ENCODE data around the gene RPS6KA2. TPM values are rescaled to one million over a fixed set of nuclear protein-coding genes. Genes with fewer than 3 reads are reported as not detected.

Gene RPS6KA2
- total RNA-seq, 2 experiments from 2014 or later = 3.8 to 4.2 TPM

- Mint-ChIP-seq H3K27ac (no peak overlapping the region), H3K9me3 (no peaks in the 10 kb centered on the region), H3K4me3 (no peak overlapping the region), H3K27me3 (peaks cover 14% of the 10 kb centered on the region), H3K36me3 (no peaks in the 10 kb centered on the region), H3K4me1 (peaks cover 10% of the 10 kb centered on the region)
- no peak for DNase-seq
Observed at GRCh38 chr6:166660157-166660688, 33.2 kb upstream of the RPS6KA2 start.

DNA sequence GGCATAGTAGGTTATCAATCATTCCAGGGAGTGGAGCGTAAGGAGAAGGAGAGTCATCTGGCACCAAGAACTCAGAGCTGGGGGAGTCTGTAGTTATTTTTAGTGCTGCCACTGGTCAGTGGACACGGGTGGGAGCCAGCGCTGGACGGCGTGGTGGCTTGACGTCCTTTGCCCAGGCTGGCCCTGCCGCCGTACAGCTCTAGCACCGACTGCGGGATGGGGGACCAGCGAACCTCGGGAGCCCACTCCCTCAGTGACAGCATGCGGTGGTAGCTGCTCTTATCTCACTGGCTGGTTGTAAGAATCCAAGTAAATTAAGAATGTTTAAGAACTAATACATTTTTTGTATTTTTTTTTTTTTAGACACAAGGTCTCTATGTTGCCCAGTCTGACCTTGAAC is 32.5 kb upstream of the RPS6KA2 start:
- no peak overlapping the region for H3K4me3 Mint-ChIP-seq
- no peaks in the 10 kb centered on the region for H3K9me3 Mint-ChIP-seq
- H3K36me3 Mint-ChIP-seq = no peaks in the 10 kb centered on the region
- peaks cover 10% of the 10 kb centered on the region for H3K4me1 Mint-ChIP-seq
- DNase-seq = no peak
- no peak overlapping the region for H3K27ac Mint-ChIP-seq
- peaks cover 14% of the 10 kb centered on the region for H3K27me3 Mint-ChIP-seq

GRCh38 chr6:166658792-166659150 is 31.7 kb upstream of the RPS6KA2 start:
- Mint-ChIP-seq H3K36me3 (no peaks in the 10 kb centered on the region), H3K27me3 (peaks cover 14% of the 10 kb centered on the region), H3K9me3 (no peaks in the 10 kb centered on the region), H3K4me1 (peaks cover 10% of the 10 kb centered on the region), H3K4me3 (no peak overlapping the region), H3K27ac (no peak overlapping the region)
- no peak for DNase-seq

DNA sequence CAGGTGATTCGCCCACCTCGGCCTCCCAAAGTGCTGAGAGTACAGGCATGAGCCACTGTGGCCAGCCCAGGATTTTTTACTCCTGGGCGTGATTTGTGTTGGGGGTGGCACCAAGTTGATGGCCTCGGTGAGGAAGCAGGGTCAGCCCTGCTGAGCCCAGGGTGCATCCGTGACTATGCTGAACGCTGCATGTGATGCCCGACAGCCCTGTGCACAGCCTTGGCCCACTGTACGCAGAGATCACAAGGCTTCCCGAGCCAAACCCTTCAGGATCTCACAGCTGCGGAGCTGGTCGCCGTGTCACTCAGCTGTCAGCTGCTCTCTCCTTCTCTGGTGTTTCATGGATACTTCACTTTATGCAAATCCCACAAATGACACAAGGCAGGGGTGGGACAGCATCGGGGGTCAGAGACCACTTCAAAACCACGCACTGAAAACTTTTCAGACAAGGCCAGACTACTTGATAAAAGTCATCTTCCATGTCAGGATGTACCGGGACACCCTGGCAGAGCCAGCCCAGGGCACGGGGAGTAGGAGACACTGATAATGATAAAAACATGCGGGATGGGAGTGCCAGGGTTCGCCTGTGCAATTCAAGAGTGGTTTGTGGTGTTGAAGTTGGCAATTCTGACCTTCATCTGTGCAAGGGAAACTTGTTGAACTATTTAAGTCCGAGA is 31.2 kb upstream of the RPS6KA2 start:
- Mint-ChIP-seq H3K4me1 (peaks cover 9% of the 10 kb centered on the region), H3K27me3 (peaks cover 14% of the 10 kb centered on the region), H3K9me3 (no peaks in the 10 kb centered on the region), H3K4me3 (no peak overlapping the region), H3K36me3 (no peaks in the 10 kb centered on the region), H3K27ac (no peak overlapping the region)
- DNase-seq = no peak

DNA sequence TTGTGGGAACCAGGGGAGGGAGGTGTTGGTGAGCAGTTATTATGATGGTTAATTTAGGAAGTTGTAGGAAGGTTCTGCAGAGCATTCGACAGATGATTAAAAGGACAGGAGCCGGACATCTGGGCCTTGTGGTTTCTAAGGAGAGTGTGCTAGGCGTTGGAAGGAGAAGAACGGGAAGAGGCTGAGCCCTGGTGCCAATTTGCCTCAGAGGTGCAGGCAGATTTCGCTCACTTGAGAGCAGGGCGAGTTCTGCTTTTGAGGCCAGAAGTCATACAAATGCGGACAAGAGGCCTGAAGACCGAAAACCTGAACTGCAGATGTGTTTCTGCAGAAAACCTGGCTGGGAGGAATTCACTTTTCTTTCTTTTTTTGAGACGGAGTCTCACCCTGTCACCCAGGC is 30.5 kb upstream of the RPS6KA2 start:
- H3K36me3 Mint-ChIP-seq = no peaks in the 10 kb centered on the region
- peaks cover 8% of the 10 kb centered on the region for H3K27me3 Mint-ChIP-seq
- no peak overlapping the region for H3K27ac Mint-ChIP-seq
- H3K4me1 Mint-ChIP-seq = peaks cover 9% of the 10 kb centered on the region
- no peaks in the 10 kb centered on the region for H3K9me3 Mint-ChIP-seq
- no peak for DNase-seq
- peak overlapping the region; percentile 68 for H3K4me3 Mint-ChIP-seq

DNA sequence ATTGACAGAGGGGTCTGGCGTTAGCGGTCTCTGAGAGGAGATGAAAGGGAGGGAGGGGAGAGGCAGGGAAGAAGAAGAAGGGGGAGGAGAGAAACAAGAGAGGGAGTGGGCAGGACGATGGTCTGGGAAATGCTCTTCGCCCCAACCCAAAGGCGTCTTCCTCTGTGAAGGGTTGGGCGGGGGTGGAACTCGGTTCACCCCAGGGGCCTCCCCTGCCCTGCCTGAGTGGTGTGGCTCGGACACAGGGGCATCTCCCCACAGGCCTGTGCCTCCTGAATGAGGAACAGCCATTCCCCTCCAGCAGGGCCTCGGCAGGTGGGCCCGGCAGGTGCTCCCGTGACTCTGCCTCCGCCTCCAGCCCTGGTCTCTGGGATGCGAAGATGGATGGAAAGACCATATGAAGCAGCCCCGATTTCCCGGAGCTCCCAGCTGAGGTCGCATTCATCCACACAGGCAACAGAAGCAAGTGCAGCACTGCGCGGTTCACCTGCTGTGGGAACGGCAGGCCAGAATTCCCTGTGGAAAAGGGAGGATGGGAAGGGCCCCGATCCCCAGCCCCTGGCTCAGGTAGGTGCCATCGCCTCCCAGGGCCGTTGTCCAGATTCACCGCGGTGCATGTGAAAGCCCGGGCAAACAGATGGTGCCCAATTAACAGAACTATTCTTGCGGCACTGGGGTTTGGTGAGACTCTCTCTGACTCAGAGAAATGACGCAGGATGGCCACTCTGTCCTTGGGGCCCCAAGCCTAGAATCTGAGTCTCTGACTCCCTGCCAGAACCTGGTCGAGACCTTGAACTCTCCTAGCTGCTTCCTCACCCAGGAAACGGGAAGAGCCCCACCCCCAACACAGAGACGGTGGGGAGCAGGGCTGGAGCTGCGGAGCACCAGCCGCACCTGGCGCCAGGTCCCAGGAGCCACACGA is 29.4 kb upstream of the RPS6KA2 start:
- Mint-ChIP-seq H3K36me3 (no peaks in the 10 kb centered on the region), H3K4me1 (peaks cover 9% of the 10 kb centered on the region), H3K9me3 (no peaks in the 10 kb centered on the region), H3K27ac (no peak overlapping the region), H3K27me3 (peaks cover 8% of the 10 kb centered on the region), H3K4me3 (peak overlapping the region; percentile 68)
- DNase-seq = no peak

DNA sequence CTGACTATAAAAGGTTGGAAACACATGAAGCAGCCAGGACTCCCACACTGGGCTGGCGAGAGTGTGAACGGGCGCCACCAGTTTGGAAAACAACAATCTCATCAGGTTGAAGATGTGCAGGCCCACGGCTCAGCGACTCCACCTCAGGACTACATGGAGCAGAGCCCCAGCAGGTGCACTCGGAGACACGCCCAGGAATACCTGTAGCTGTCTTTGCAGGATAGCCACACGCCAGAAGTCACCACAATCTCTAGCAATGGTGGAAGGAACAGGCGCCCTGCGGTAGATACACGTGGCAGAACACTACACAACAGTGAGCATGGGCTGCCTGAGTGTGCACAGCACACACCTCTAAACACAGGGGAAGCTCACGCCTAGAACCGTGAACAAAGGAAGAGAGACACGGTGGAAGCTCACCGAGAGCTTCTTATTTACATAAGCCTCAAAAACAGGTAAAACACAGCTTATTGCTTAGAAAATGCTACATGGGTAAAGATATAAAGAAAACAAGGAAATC is 28.7 kb upstream of the RPS6KA2 start:
- Mint-ChIP-seq H3K27ac (no peak overlapping the region), H3K9me3 (no peaks in the 10 kb centered on the region), H3K4me1 (peaks cover 9% of the 10 kb centered on the region), H3K36me3 (no peaks in the 10 kb centered on the region), H3K4me3 (no peak overlapping the region), H3K27me3 (peaks cover 4% of the 10 kb centered on the region)
- no peak for DNase-seq

GRCh38 chr6:166655251-166655650 is 28.2 kb upstream of the RPS6KA2 start:
- Mint-ChIP-seq H3K27ac (no peak overlapping the region), H3K4me1 (peaks cover 9% of the 10 kb centered on the region), H3K9me3 (no peaks in the 10 kb centered on the region)

GRCh38 chr6:166654573-166654972 is 27.5 kb upstream of the RPS6KA2 start:
- Mint-ChIP-seq H3K4me1 (peaks cover 9% of the 10 kb centered on the region), H3K27ac (no peak overlapping the region), H3K9me3 (no peaks in the 10 kb centered on the region), H3K27me3 (no peaks in the 10 kb centered on the region), H3K4me3 (no peak overlapping the region), H3K36me3 (no peaks in the 10 kb centered on the region)
- no peak for DNase-seq

More at GRCh38 chr6:166655251-166655650, 28.2 kb upstream of the RPS6KA2 start:
- Mint-ChIP-seq H3K4me3 (no peak overlapping the region), H3K36me3 (no peaks in the 10 kb centered on the region), H3K27me3 (peaks cover 4% of the 10 kb centered on the region)
- DNase-seq = no peak

DNA sequence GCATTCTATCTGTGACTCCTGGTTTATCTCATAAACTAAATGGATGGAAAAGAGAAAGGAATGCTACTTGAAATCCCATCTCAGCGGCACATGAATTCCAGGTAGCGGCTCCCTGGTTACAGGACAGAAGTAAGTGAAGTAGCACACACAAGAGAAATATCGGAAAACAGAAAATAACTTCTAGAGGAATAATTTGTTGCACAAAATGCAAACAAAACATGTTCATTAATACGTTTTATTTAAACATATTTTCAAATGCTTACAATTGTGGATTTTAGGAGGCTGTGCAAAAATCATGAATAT is 26.5 kb upstream of the RPS6KA2 start:
- Mint-ChIP-seq H3K4me3 (no peak overlapping the region), H3K9me3 (no peaks in the 10 kb centered on the region), H3K27ac (no peak overlapping the region), H3K27me3 (no peaks in the 10 kb centered on the region), H3K36me3 (no peaks in the 10 kb centered on the region), H3K4me1 (peaks cover 9% of the 10 kb centered on the region)
- DNase-seq = no peak

- Mint-ChIP-seq H3K27ac (no peak overlapping the region), H3K4me3 (no peak overlapping the region), H3K4me1 (no peaks in the 10 kb centered on the region), H3K36me3 (no peaks in the 10 kb centered on the region), H3K9me3 (no peaks in the 10 kb centered on the region), H3K27me3 (no peaks in the 10 kb centered on the region)
- DNase-seq = no peak
Observed at GRCh38 chr6:166650824-166651807, 24.1 kb upstream of the RPS6KA2 start.

DNA sequence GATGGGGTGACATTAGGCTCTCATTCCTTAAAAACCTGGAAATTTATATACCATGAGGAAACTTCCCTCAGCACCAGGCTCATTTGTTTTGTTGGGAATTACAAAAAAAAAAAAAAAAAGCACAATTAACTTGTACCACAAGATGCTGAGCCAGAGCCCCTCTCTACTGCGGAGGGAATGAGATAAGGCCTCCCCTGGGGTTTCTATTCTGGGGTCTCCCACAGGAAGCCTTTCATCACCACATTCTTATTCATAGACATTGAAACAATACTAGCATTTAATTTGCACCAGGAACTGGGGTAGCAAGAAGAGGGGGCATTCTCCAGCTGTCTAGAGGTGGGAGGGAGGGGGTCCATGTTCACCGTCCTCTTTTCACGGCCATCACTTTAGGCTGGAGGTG is 23.0 kb upstream of the RPS6KA2 start:
- no peaks in the 10 kb centered on the region for H3K27me3 Mint-ChIP-seq
- H3K4me1 Mint-ChIP-seq = no peaks in the 10 kb centered on the region
- DNase-seq = no peak
- H3K9me3 Mint-ChIP-seq = no peaks in the 10 kb centered on the region
- H3K4me3 Mint-ChIP-seq = no peak overlapping the region
- no peaks in the 10 kb centered on the region for H3K36me3 Mint-ChIP-seq
- H3K27ac Mint-ChIP-seq = no peak overlapping the region

- no peak overlapping the region for H3K4me3 Mint-ChIP-seq
- H3K9me3 Mint-ChIP-seq = peaks cover 2% of the 10 kb centered on the region
- H3K36me3 Mint-ChIP-seq = peaks cover 2% of the 10 kb centered on the region
- no peak for DNase-seq
- H3K27ac Mint-ChIP-seq = no peak overlapping the region
- no peaks in the 10 kb centered on the region for H3K4me1 Mint-ChIP-seq
- H3K27me3 Mint-ChIP-seq = no peaks in the 10 kb centered on the region
Observed at GRCh38 chr6:166648846-166649245, 21.8 kb upstream of the RPS6KA2 start.

DNA sequence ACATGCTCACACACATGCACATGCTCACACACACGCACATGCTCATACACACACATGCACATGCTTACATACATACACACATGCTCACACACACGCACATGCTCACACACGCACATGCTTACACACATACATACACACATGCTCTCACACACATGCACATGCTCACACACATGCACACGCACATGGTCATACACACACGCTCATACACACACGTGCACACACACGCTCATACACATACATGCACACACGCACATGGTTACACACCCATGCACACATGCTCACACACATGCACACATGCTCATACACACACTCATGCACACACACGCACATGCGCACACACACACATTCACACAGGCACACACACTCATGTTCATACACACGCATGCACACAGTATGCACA is 20.8 kb upstream of the RPS6KA2 start:
- Mint-ChIP-seq H3K27me3 (no peaks in the 10 kb centered on the region), H3K9me3 (peaks cover 7% of the 10 kb centered on the region), H3K36me3 (peaks cover 3% of the 10 kb centered on the region), H3K4me1 (no peaks in the 10 kb centered on the region), H3K27ac (no peak overlapping the region), H3K4me3 (no peak overlapping the region)
- DNase-seq = no peak

Measured in activated naive CD8-positive, alpha-beta T cell treated with anti-CD3 and anti-CD28 coated beads for 36 hours (primary cell).